ENCODE measurements around the gene ZBTB40. TPM values are rescaled to one million over a fixed set of nuclear protein-coding genes. Genes with fewer than 3 reads are reported as not detected.

The ZBTB40 gene
- total RNA-seq, 1 experiment from 2014 or later: 11.2 TPM

- H3K27me3 ChIP-seq: no peaks in the 10 kb centered on the region
- no peaks in the 10 kb centered on the region for H3K9me3 ChIP-seq
- H3K36me3 ChIP-seq: peaks cover 9% of the 10 kb centered on the region
- DNase-seq: no peak
- H3K4me3 ChIP-seq: no peak overlapping the region
These were observed 76.1 kb downstream of the ZBTB40 start for GRCh38 chr1:22527555-22528296.

GRCh38 chr1:22528451-22528850, 76.8 kb downstream of the ZBTB40 start:
- Histone ChIP-seq H3K9me3 (no peaks in the 10 kb centered on the region), H3K27me3 (no peaks in the 10 kb centered on the region), H3K36me3 (peaks cover 6% of the 10 kb centered on the region), H3K4me3 (no peak overlapping the region)
- DNase-seq: no peak

GRCh38 chr1:22529901-22530621, 78.4 kb downstream of the ZBTB40 start:
- H3K9me3 ChIP-seq: no peaks in the 10 kb centered on the region
- DNase-seq: no peak
- no peaks in the 10 kb centered on the region for H3K27me3 ChIP-seq
- H3K4me3 ChIP-seq: no peak overlapping the region
- no peaks in the 10 kb centered on the region; the same call in 1 of the 2 replicates for H3K36me3 ChIP-seq

GRCh38 chr1:22530715-22531114, 79.1 kb downstream of the ZBTB40 start:
- Histone ChIP-seq H3K9me3 (no peaks in the 10 kb centered on the region), H3K27me3 (no peaks in the 10 kb centered on the region), H3K36me3 (no peaks in the 10 kb centered on the region; the same call in 1 of the 2 replicates), H3K4me3 (no peak overlapping the region)
- no peak for DNase-seq

GRCh38 chr1:22531251-22531650, 79.6 kb downstream of the ZBTB40 start:
- H3K36me3 ChIP-seq: no peaks in the 10 kb centered on the region; the same call in 1 of the 2 replicates
- no peaks in the 10 kb centered on the region for H3K9me3 ChIP-seq
- DNase-seq: no peak
- H3K27me3 ChIP-seq: no peaks in the 10 kb centered on the region
- H3K4me3 ChIP-seq: no peak overlapping the region

GRCh38 chr1:22533244-22533895, 81.7 kb downstream of the ZBTB40 start:
- Histone ChIP-seq H3K36me3 (no peaks in the 10 kb centered on the region), H3K9me3 (no peaks in the 10 kb centered on the region), H3K4me3 (no peak overlapping the region), H3K27me3 (no peaks in the 10 kb centered on the region)
- DNase-seq: no peak

GRCh38 chr1:22534951-22535350, 83.3 kb downstream of the ZBTB40 start:
- no peaks in the 10 kb centered on the region for H3K27me3 ChIP-seq
- H3K36me3 ChIP-seq: no peaks in the 10 kb centered on the region
- H3K4me3 ChIP-seq: no peak overlapping the region
- DNase-seq: no peak
- H3K9me3 ChIP-seq: no peaks in the 10 kb centered on the region

- Histone ChIP-seq H3K4me3 (no peak overlapping the region), H3K36me3 (no peaks in the 10 kb centered on the region), H3K27me3 (no peaks in the 10 kb centered on the region), H3K9me3 (no peaks in the 10 kb centered on the region)
- DNase-seq: no peak
These were observed 83.7 kb downstream of the ZBTB40 start for GRCh38 chr1:22535399-22535798.

- DNase-seq: no peak
- no peak overlapping the region for H3K4me3 ChIP-seq
- no peaks in the 10 kb centered on the region for H3K36me3 ChIP-seq
- no peaks in the 10 kb centered on the region for H3K27me3 ChIP-seq
- H3K9me3 ChIP-seq: no peaks in the 10 kb centered on the region
These were observed 84.9 kb downstream of the ZBTB40 start for GRCh38 chr1:22536506-22536905.

- no peaks in the 10 kb centered on the region for H3K27me3 ChIP-seq
- no peak overlapping the region for H3K4me3 ChIP-seq
- H3K9me3 ChIP-seq: no peaks in the 10 kb centered on the region
- DNase-seq: no peak
- no peaks in the 10 kb centered on the region for H3K36me3 ChIP-seq
These were observed 85.9 kb downstream of the ZBTB40 start for GRCh38 chr1:22537441-22538139.

- Histone ChIP-seq H3K27me3 (no peaks in the 10 kb centered on the region), H3K9me3 (no peaks in the 10 kb centered on the region), H3K4me3 (no peak overlapping the region), H3K36me3 (no peaks in the 10 kb centered on the region)
- no peak for DNase-seq
These were observed 88.0 kb downstream of the ZBTB40 start for GRCh38 chr1:22539510-22540118.

- H3K4me3 ChIP-seq: no peak overlapping the region
- H3K9me3 ChIP-seq: no peaks in the 10 kb centered on the region
- no peak for DNase-seq
- no peaks in the 10 kb centered on the region for H3K36me3 ChIP-seq
- H3K27me3 ChIP-seq: no peaks in the 10 kb centered on the region
These were observed 88.7 kb downstream of the ZBTB40 start for GRCh38 chr1:22540337-22540736.

- no peak for DNase-seq
- peaks cover under 1% of the 10 kb centered on the region; the same call in 1 of the 2 replicates for H3K27me3 ChIP-seq
- no peaks in the 10 kb centered on the region for H3K9me3 ChIP-seq
- H3K4me3 ChIP-seq: no peak overlapping the region
- no peaks in the 10 kb centered on the region for H3K36me3 ChIP-seq
These were observed 91.2 kb downstream of the ZBTB40 start for GRCh38 chr1:22542886-22543285.

GRCh38 chr1:22543679-22544078, 92.0 kb downstream of the ZBTB40 start:
- no peak overlapping the region for H3K4me3 ChIP-seq
- H3K9me3 ChIP-seq: no peaks in the 10 kb centered on the region
- H3K36me3 ChIP-seq: no peaks in the 10 kb centered on the region
- DNase-seq: no peak
- peaks cover 3% of the 10 kb centered on the region; the same call in 1 of the 2 replicates for H3K27me3 ChIP-seq

GRCh38 chr1:22544606-22545005, 93.0 kb downstream of the ZBTB40 start:
- H3K36me3 ChIP-seq: no peaks in the 10 kb centered on the region
- no peak for DNase-seq

GRCh38 chr1:22545141-22545540, 93.5 kb downstream of the ZBTB40 start:
- Histone ChIP-seq H3K27me3 (peaks cover 3% of the 10 kb centered on the region; the same call in 1 of the 2 replicates), H3K36me3 (no peaks in the 10 kb centered on the region), H3K4me3 (no peak overlapping the region), H3K9me3 (no peaks in the 10 kb centered on the region)
- no peak for DNase-seq

More at GRCh38 chr1:22544606-22545005, 93.0 kb downstream of the ZBTB40 start:
- Histone ChIP-seq H3K27me3 (peaks cover 3% of the 10 kb centered on the region; the same call in 1 of the 2 replicates), H3K9me3 (no peaks in the 10 kb centered on the region), H3K4me3 (no peak overlapping the region)

All from MG63 (cell line).